NT2/D1 (cell line): ENCODE results near the gene BST2.

Source experiments
- SUZ12 ChIP-seq: IDR thresholded peaks from 2 replicates; pipeline ENCODE4 v1.6.1; 2011; ENCODE audit not compliant: insufficient read length, insufficient read depth; ENCODE audit errors: extremely low read depth
- YY1 ChIP-seq: IDR thresholded peaks from 2 replicates; pipeline ENCODE4 v1.6.1; 2011; ENCODE audit not compliant: insufficient read length, insufficient read depth
- ZNF274 ChIP-seq: IDR thresholded peaks from 2 replicates; pipeline ENCODE4 v1.6.1; 2011; ENCODE audit warnings: mild to moderate bottlenecking, low read depth, low read length

DNA sequence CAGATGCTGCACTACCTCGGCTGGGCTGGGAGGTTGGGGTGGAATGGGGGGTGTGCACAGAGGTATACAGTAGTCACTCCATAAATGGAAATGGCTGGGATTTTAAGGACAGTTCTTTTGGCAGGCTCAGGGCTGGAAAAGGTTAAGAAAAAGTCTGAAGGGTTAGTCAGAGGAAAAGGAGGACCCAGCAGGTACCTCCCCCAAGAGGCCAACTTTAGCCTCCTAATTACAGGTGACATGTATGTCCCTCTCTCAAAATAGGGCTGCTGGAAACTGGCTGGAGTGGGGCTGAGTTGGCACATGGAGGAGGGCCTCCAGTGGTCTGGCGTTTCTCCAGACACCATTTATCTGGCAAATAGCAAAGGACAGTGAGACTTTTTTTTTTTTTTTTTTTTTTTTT lies 12.4 kb downstream of the BST2 start:
- TF ChIP-seq YY1, result no peak
- no peak for TF ChIP-seq SUZ12
- no peak for TF ChIP-seq ZNF274
